Measurements from ENCODE around the gene DNAJC13. TPM values are rescaled to one million over a fixed set of nuclear protein-coding genes. Genes with fewer than 3 reads are reported as not detected.
"Not testable (repeated sequence)": the region's sequence is repeated elsewhere in the genome, so short reads cannot be mapped to it uniquely, and the experiment has no call there.

The DNAJC13 gene, protein sequence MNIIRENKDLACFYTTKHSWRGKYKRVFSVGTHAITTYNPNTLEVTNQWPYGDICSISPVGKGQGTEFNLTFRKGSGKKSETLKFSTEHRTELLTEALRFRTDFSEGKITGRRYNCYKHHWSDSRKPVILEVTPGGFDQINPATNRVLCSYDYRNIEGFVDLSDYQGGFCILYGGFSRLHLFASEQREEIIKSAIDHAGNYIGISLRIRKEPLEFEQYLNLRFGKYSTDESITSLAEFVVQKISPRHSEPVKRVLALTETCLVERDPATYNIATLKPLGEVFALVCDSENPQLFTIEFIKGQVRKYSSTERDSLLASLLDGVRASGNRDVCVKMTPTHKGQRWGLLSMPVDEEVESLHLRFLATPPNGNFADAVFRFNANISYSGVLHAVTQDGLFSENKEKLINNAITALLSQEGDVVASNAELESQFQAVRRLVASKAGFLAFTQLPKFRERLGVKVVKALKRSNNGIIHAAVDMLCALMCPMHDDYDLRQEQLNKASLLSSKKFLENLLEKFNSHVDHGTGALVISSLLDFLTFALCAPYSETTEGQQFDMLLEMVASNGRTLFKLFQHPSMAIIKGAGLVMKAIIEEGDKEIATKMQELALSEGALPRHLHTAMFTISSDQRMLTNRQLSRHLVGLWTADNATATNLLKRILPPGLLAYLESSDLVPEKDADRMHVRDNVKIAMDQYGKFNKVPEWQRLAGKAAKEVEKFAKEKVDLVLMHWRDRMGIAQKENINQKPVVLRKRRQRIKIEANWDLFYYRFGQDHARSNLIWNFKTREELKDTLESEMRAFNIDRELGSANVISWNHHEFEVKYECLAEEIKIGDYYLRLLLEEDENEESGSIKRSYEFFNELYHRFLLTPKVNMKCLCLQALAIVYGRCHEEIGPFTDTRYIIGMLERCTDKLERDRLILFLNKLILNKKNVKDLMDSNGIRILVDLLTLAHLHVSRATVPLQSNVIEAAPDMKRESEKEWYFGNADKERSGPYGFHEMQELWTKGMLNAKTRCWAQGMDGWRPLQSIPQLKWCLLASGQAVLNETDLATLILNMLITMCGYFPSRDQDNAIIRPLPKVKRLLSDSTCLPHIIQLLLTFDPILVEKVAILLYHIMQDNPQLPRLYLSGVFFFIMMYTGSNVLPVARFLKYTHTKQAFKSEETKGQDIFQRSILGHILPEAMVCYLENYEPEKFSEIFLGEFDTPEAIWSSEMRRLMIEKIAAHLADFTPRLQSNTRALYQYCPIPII (N-terminal part only)
- total RNA-seq (2014; rRNA removed; shearing (Covaris generic)) = 26.0 and 27.2 TPM in 2 replicates

DNA sequence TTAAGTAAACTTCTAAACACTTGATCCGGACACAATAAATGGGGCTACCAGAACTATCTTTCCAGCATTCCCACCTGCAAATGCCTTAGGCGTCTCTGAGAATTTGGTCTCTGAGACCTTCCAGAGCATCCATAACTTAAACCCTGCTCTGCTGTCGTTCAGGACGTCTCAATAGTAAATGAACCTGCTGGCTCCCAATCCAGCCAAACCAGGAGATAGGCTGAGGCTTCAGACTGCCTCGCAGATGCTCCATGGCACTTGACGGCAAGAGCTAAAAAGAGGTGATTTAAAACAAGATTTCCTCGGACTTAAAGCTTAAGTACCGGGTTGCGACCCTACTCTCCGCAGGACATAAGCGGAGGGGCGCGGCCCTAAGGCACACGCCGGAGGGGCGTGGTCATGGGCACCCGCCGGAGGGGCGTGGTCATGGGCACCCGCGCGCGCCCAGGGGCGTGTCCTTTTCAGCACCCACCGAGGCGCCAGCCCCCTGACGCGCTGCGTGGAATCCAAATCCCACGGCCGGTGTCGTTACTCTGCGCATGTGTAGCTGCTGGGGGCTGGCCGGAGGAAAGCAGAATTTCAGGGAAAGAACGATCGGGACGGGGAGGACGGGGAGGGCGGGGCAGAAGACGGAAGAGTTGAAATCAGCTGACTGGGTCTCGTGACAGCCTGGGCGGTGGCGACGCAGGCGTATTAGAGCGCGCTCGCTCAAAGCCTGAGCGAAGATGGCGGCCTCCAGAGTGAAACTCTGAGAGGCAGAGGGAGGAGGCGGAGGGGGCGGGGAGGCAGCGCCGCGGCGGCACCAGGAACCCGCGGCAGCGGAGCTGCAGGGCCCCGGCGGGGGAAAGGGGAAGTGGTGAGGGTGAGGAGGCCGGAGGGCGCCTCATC is at the start of gene DNAJC13:
TSS of gene DNAJC13 (plus strand) at position 696 of the 888 bp plus-strand sequence. CDS start 17,049 bp downstream, outside the sequence.
- Histone ChIP-seq H3K27me3 (no peaks in the 10 kb centered on the region), H3K36me3 (no peaks in the 10 kb centered on the region), H3K4me3 (peak within 1 kb of the TSS; percentile 82), H3K4me1 (no peaks in the 10 kb centered on the region), H3K27ac (peak within 1 kb of the TSS; percentile 60), H3K9me3 (replicated peaks) (no peaks in the 10 kb centered on the region)
- DNase-seq = peak; percentile 95

DNA sequence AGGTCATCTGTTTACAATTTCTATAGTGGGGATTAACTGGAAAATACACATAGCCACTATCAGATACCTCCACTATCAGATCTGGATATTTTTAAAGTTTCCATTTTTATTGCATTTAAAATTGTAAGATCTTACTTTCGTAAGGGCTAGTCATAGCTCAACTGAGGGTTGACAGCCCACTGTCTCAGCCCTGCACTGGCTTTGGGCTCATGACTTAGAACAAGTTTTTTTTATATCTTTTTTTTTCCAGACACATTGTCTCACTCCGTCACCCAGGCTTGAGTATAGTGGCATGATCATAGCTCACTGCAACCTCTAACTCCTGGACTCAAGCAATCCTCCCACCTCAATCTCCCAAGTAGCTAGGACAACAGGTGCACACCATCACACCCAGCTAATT is 48.8 kb upstream of the DNAJC13 start:
- H3K4me1 ChIP-seq = no peaks in the 10 kb centered on the region
- peaks cover 3% of the 10 kb centered on the region; the same call in 1 of the 2 replicates for H3K27me3 ChIP-seq
- no peaks in the 10 kb centered on the region for H3K9me3 ChIP-seq (replicated peaks)
- H3K4me3 ChIP-seq = no peak overlapping the region
- no peak for DNase-seq
- no peaks in the 10 kb centered on the region for H3K36me3 ChIP-seq
- H3K27ac ChIP-seq = no peak overlapping the region

DNA sequence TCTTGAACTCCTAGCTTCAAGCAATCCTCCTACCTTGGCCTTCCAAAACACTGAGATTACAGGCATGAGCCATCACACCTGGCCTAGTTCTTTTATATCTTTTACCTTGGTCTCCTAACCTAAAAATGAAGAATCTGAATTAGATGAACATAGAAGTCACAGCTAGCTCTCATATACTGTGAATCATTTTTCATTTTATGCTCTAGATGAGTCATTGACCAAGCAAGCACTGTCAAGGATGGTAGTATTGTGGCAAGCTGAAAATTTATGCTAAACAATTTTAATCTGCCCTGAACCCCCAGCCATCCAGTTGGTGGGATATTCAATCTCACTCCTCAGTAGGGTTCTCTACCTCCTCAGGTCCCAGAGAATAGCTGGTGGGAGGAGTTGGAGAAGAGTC is 48.3 kb upstream of the DNAJC13 start:
- Histone ChIP-seq H3K27me3 (peaks cover 3% of the 10 kb centered on the region; the same call in 1 of the 2 replicates), H3K4me3 (no peak overlapping the region), H3K27ac (no peak overlapping the region), H3K36me3 (no peaks in the 10 kb centered on the region), H3K4me1 (no peaks in the 10 kb centered on the region), H3K9me3 (replicated peaks) (no peaks in the 10 kb centered on the region)
- DNase-seq = no peak

DNA sequence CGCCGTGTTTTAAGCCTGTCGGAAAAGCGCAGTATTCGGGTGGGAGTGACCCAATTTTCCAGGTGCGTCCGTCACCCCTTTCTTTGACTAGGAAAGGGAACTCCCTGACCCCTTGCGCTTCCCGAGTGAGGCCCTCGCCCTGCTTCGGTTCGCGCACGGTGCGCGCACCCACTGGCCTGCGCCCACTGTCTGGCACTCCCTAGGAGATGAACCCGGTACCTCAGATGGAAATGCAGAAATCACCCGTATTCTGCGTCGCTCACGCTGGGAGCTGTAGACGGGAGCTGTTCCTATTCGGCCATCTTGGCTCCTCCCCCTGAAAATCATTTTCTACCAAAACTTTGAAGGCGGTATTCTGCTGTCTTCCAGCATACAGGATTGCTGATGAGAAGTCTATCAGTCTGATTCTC is 40.4 kb upstream of the DNAJC13 start:
- H3K4me3 ChIP-seq; H3K4me1 ChIP-seq; H3K9me3 ChIP-seq (replicated peaks); DNase-seq; H3K27ac ChIP-seq; H3K27me3 ChIP-seq; H3K36me3 ChIP-seq: not testable (repeated sequence)

DNA sequence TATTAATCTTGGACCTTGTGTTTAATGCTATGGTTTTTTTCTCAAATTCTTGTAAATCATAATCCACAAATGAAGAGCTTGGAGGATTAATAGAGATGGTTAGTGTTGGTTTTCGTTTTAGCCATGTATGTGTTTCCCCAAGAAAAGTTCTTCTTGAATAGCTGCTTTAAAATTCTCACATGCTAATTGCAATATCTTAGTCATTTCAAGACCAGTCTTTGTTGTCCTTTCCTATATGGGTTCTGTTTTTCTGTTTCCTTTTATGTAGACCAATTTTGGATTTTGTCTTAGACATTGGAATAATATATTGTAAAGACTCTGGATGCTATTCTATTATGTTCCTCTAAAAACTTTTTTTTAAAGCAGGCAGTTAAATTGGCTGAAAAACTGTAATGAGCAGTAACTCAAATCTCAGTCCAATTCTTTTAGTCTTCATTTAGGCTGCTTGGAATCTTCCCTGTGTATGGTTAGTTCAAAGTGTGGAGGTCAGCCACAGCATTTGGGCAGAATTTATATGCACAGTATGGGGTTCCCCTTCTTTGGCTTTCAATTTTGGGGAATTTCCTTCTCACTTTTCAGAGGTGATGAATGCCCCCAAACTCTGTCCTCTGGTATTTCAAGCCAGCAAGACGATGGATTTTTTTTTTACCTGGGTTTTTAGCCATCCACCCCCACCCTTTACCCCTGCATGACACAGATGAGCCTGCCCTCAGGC is 39.1 kb upstream of the DNAJC13 start:
- H3K4me3 ChIP-seq = no peak overlapping the region
- no peak for DNase-seq

DNA sequence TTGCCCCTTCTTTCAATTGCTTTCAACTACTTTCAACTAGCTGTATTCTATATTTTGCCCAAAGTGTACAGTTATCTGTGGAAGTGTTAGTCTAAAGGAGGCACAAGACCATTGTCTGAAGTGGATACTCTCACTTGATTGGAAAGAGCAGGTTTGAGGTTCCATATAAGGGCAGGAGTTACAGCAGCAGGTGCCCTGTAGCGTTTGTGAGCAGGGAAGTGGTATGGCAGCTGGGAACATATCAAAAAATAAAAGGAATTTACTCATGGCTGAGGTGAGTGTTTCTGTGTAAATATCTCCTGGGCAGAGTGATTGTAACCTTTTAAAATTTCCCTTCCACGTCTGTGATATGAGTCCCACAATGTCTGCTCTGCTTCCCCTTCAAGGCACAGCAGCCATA is 38.5 kb upstream of the DNAJC13 start:
- Histone ChIP-seq H3K9me3 (replicated peaks) (no peaks in the 10 kb centered on the region), H3K4me3 (no peak overlapping the region), H3K27me3 (no peaks in the 10 kb centered on the region), H3K4me1 (peaks cover 7% of the 10 kb centered on the region; the same call in 1 of the 2 replicates), H3K27ac (no peak overlapping the region), H3K36me3 (no peaks in the 10 kb centered on the region)
- peak in 1 of 2 experiments; percentile 39 for DNase-seq

More for the DNA sequence above, 39.1 kb upstream of the DNAJC13 start:
- Histone ChIP-seq H3K27ac (no peak overlapping the region), H3K36me3 (no peaks in the 10 kb centered on the region), H3K9me3 (replicated peaks) (no peaks in the 10 kb centered on the region), H3K4me1 (peaks cover 7% of the 10 kb centered on the region; the same call in 1 of the 2 replicates), H3K27me3 (no peaks in the 10 kb centered on the region)

DNA sequence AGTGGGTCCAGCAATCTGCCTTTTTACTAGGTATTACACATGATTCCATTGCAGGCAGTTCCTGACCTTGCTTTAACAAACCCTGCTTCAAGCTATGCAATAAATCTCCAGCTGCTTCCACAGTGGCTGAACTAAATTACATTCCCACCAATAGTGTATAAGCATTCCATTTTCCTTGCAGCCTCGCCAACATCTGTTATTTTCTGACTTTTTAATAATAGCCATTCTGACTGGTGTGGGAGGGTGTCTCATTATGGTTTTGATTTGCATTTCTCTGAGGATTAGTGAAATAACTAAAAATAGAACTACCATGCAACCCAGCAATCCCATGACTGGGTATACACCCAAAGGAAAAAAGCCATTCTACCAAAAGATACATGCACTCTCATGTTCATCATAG is 36.4 kb upstream of the DNAJC13 start:
- no peaks in the 10 kb centered on the region for H3K9me3 ChIP-seq (replicated peaks)
- no peak overlapping the region for H3K4me3 ChIP-seq
- peaks cover 7% of the 10 kb centered on the region; the same call in 1 of the 2 replicates for H3K4me1 ChIP-seq
- no peaks in the 10 kb centered on the region for H3K36me3 ChIP-seq
- no peaks in the 10 kb centered on the region for H3K27me3 ChIP-seq
- no peak overlapping the region for H3K27ac ChIP-seq
- DNase-seq = peak in 1 of 2 experiments; percentile 20

DNA sequence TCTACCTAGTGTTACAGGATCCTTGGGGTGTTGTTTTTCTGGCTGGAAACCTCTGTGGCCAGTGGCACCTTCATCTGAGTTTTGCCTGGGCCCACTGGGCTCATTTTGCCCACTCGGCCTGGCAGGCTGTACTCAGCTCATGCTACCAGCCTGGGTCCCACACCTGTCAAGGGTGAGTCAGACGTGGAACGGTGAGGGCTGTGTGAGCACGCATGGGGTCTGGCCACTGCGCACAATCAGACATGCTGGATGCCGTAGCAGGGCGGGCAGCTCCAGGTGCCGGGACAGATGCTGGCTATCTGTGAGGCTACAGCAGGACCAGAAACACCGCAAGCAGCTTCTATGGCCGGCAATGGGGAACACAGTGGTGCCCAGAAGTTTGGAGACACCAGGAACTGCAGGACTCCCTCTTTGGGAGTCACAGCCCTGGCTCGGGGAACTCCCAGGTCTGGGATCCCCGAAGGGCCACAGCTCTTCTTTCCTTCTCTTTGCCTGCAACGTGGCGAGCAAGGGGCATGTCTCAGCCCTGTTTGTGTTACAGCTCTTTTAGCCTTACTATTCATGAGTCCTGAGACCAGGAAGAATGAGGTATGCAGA is 35.9 kb upstream of the DNAJC13 start:
- no peak for DNase-seq
- Histone ChIP-seq H3K4me3 (no peak overlapping the region), H3K9me3 (replicated peaks) (no peaks in the 10 kb centered on the region), H3K36me3 (no peaks in the 10 kb centered on the region), H3K4me1 (peaks cover 7% of the 10 kb centered on the region; the same call in 1 of the 2 replicates), H3K27ac (no peak overlapping the region), H3K27me3 (no peaks in the 10 kb centered on the region)

DNA sequence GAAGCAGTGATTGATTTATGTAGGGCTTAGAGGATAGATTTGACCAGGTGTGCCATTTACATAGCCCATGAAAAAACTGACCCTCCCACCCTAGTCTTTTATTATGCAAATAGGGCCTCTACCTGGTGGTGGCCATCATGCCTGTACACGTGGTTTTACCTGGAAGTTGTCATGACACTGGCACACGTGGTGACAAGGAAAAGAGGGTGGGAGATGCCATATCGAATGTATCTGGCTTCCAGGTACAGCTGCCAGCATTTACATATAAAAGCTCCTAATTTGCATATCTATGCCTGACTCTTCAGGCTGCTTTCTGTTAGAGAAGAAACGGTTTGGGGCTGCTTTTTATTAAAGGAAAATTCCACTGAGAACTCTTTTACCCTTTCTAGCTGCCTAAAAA is 35.0 kb upstream of the DNAJC13 start:
- no peak for DNase-seq
- no peaks in the 10 kb centered on the region for H3K36me3 ChIP-seq
- H3K27me3 ChIP-seq = no peaks in the 10 kb centered on the region
- no peak overlapping the region for H3K4me3 ChIP-seq
- no peaks in the 10 kb centered on the region for H3K9me3 ChIP-seq (replicated peaks)
- H3K27ac ChIP-seq = no peak overlapping the region
- H3K4me1 ChIP-seq = peaks cover 7% of the 10 kb centered on the region; the same call in 1 of the 2 replicates

DNA sequence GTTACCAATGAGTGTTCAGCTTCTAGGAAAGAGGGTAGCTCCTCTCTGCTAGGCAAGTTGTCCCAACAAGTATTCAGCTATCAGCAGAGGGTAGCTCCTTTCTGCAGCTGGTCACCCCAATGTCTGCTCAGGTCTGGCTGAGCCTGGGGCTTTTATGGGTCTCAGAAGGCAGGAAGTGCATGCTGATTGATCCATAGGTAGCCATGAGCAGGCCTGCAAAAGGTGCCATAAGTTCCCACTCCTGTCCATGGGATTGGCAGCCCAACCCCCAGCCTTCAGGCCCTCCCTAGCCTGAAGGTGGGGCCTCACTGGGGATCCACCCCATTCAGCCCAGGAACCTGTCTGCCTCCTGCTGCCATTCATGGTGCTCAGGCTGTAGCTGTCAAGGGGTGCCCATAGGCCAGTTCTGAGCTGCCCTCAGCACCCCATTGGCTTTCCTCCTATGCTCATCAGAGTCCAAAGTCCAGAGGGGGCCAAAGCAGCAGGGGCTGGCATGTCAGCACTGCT is 34.6 kb upstream of the DNAJC13 start:
- Histone ChIP-seq H3K27me3 (no peaks in the 10 kb centered on the region), H3K9me3 (replicated peaks) (no peaks in the 10 kb centered on the region), H3K4me3 (no peak overlapping the region), H3K27ac (no peak overlapping the region), H3K4me1 (peaks cover 7% of the 10 kb centered on the region; the same call in 1 of the 2 replicates), H3K36me3 (no peaks in the 10 kb centered on the region)
- no peak for DNase-seq

DNA sequence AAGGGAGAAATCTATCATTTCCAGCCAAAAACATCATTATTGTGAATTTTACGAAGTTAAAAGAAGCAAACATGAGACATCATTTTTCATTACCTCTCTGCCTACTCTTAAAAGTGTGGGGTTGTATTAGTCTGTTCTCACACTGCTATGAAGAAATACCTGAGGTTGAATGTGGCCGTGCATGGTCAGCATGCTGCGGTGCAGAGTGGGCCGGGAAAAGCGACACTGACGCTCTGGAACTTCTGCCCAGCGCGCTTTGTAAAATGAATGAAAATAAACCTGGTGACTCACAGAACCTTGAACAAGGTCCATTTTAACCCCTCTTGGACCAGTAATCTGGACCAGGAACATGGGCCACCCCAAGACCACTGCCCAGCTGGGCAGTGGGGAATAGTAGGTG is 31.0 kb upstream of the DNAJC13 start:
- no peak for DNase-seq
- Histone ChIP-seq H3K4me1 (no peaks in the 10 kb centered on the region), H3K27me3 (no peaks in the 10 kb centered on the region; the same call in 1 of the 2 replicates), H3K36me3 (no peaks in the 10 kb centered on the region), H3K27ac (no peak overlapping the region), H3K4me3 (no peak overlapping the region), H3K9me3 (replicated peaks) (no peaks in the 10 kb centered on the region)

DNA sequence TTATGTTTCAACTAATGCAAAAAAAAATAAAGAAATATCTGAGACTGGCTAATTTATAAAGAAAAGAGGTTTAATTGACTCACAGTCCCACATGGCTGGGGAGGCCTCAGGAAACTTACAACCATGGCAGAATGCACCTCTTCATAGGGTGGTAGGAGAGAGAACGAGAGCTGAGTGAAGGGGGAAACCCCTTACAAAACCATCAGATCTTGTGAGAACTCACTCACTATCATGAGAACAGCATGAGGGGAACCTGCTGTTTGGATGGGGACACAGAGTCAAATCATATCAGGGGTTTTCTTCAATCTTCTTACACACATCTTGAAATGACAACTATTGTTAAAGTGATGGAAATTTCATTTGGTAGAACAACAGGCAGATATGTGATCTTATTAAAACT is 24.6 kb upstream of the DNAJC13 start:
- not testable (repeated sequence) for H3K9me3 ChIP-seq (replicated peaks); H3K4me1 ChIP-seq; H3K27ac ChIP-seq; H3K27me3 ChIP-seq; H3K36me3 ChIP-seq; DNase-seq; H3K4me3 ChIP-seq

DNA sequence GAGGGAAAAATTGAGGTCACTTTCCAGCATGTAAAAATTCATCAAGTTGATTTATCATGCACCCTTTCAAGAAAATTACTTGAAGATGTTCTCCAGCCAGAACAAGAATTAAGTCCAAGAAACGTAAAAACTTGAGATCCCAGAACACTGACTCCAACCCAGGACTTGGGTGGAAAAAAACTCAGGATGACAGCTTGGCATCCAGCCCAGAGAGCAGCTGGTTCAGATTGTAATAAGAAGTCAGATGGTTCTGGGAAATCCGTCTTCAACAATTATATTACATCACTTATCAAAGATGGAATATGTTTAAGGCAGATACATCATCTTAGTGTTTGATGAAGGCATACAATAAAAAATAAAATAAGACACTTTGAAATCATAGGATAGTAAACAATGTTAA is 23.0 kb upstream of the DNAJC13 start:
- no peaks in the 10 kb centered on the region for H3K36me3 ChIP-seq
- DNase-seq = peak in 1 of 2 experiments; percentile 22
- H3K27ac ChIP-seq = no peak overlapping the region
- no peaks in the 10 kb centered on the region for H3K27me3 ChIP-seq
- no peaks in the 10 kb centered on the region for H3K9me3 ChIP-seq (replicated peaks)
- H3K4me3 ChIP-seq = no peak overlapping the region
- H3K4me1 ChIP-seq = no peaks in the 10 kb centered on the region
